Measurements from ENCODE around the gene RBM10. TPM values are rescaled to one million over a fixed set of nuclear protein-coding genes. Genes with fewer than 3 reads are reported as not detected.

The RBM10 gene
- total RNA-seq, 1 experiment from 2014 or later: 56.9 TPM

GRCh38 chrX:47200385-47201150 lies 55.5 kb downstream of the RBM10 start:
- H2AFZ ChIP-seq (ENCODE audit: low read depth, low read length, poor library complexity, severe bottlenecking): no peak overlapping the region
- no peak overlapping the region for H3K9ac ChIP-seq (ENCODE audit: low read length)
- H3K79me2 ChIP-seq (ENCODE audit: insufficient read depth, low read length): peaks cover 55% of the 10 kb centered on the region
- TF ChIP-seq CEBPB (IDR thresholded peaks at IDR 0.05; ENCODE audit: low read depth): no peak
- TF ChIP-seq, protein P1, sequence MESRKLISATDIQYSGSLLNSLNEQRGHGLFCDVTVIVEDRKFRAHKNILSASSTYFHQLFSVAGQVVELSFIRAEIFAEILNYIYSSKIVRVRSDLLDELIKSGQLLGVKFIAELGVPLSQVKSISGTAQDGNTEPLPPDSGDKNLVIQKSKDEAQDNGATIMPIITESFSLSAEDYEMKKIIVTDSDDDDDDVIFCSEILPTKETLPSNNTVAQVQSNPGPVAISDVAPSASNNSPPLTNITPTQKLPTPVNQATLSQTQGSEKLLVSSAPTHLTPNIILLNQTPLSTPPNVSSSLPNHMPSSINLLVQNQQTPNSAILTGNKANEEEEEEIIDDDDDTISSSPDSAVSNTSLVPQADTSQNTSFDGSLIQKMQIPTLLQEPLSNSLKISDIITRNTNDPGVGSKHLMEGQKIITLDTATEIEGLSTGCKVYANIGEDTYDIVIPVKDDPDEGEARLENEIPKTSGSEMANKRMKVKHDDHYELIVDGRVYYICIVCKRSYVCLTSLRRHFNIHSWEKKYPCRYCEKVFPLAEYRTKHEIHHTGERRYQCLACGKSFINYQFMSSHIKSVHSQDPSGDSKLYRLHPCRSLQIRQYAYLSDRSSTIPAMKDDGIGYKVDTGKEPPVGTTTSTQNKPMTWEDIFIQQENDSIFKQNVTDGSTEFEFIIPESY (IDR thresholded peaks at IDR 0.05; ENCODE audit: extremely low read depth, insufficient replicate concordance, low read length): no peak
- TF ChIP-seq POLR2A (IDR thresholded peaks at IDR 0.05; ENCODE audit: borderline replicate concordance, extremely low read depth, insufficient read depth, insufficient read length): no peak
- no peak for TF ChIP-seq JUND (IDR thresholded peaks at IDR 0.05)
- no peak for TF ChIP-seq MAX (IDR thresholded peaks at IDR 0.05)
- TF ChIP-seq TCF7L2 (IDR thresholded peaks at IDR 0.05; ENCODE audit: borderline replicate concordance, extremely low read depth, insufficient read depth, insufficient read length): no peak
- no peak for TF ChIP-seq ZNF274 (IDR thresholded peaks at IDR 0.05; ENCODE audit: low read depth, low read length)
- no peak for TF ChIP-seq CBX3 (IDR thresholded peaks at IDR 0.05; ENCODE audit: low read depth)
- no peak for TF ChIP-seq ZFX (IDR thresholded peaks at IDR 0.05)
- no peak for TF ChIP-seq ELF1 (IDR thresholded peaks at IDR 0.05; ENCODE audit: borderline replicate concordance, low read depth)
- TF ChIP-seq REST (IDR thresholded peaks at IDR 0.05; ENCODE audit: low read depth): no peak
- TF ChIP-seq FOSL1 (IDR thresholded peaks at IDR 0.05; ENCODE audit: low read depth): no peak
- no peak for TF ChIP-seq POLR2AphosphoS5 (IDR thresholded peaks at IDR 0.05; ENCODE audit: low read depth, low read length)
- TF ChIP-seq, protein P2, sequence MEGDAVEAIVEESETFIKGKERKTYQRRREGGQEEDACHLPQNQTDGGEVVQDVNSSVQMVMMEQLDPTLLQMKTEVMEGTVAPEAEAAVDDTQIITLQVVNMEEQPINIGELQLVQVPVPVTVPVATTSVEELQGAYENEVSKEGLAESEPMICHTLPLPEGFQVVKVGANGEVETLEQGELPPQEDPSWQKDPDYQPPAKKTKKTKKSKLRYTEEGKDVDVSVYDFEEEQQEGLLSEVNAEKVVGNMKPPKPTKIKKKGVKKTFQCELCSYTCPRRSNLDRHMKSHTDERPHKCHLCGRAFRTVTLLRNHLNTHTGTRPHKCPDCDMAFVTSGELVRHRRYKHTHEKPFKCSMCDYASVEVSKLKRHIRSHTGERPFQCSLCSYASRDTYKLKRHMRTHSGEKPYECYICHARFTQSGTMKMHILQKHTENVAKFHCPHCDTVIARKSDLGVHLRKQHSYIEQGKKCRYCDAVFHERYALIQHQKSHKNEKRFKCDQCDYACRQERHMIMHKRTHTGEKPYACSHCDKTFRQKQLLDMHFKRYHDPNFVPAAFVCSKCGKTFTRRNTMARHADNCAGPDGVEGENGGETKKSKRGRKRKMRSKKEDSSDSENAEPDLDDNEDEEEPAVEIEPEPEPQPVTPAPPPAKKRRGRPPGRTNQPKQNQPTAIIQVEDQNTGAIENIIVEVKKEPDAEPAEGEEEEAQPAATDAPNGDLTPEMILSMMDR (IDR thresholded peaks at IDR 0.05 in 2 of 3, conservative IDR thresholded peaks at IDR 0.05 in 1 of 3; ENCODE audit: borderline replicate concordance in 1 of 3, insufficient read depth in 1 of 3, low read depth in 2 of 3, low read length in 2 of 3): no peak
- CTCF ChIA-PET: no interaction called here
- no peak overlapping the region for H3K4me3 ChIP-seq (replicated peaks in 1 of 2; ENCODE audit: low read depth in 1 of 2, low read length in 2 of 2)
- H4K20me1 ChIP-seq (ENCODE audit: insufficient read depth): no peaks in the 10 kb centered on the region
- peaks cover 20 to 51% of the 10 kb centered on the region in 2 experiments; a peak in 3 of 4 replicates for H3K36me3 ChIP-seq (ENCODE audit: control insufficient read depth in 1 of 2, insufficient read depth in 2 of 2, low read length in 2 of 2)
- H3K9me3 ChIP-seq (ENCODE audit: control insufficient read depth in 1 of 2, insufficient read depth in 1 of 2, low read depth in 1 of 2, low read length in 2 of 2): no peaks in the 10 kb centered on the region
- RAD21 ChIA-PET (ENCODE audit: low non-redundant PET in 1 of 2, low total read pairs in 2 of 2, uncharacterized antibody in 2 of 2, unreplicated experiment in 2 of 2): no interaction called here
- no peak overlapping the region for H3K27ac ChIP-seq (ENCODE audit: low read depth, low read length)
- no TSS peak for BruUV-seq (replicated peaks)
- peak; percentile 62 for ATAC-seq
- intact Hi-C loops (cut with micrococcal nuclease): no loop called here
- H3K4me1 ChIP-seq (ENCODE audit: control insufficient read depth in 1 of 2, insufficient read depth in 2 of 2, low read length in 2 of 2): 0 out of 4 replicates have a peak, but pooled peaks cover 0 to 2% of the 10 kb centered on the region in 2 experiments
- H3K9me2 ChIP-seq (ENCODE audit: insufficient read depth): no peaks in the 10 kb centered on the region
- POLR2A ChIA-PET: no interaction called here
- no peaks in the 10 kb centered on the region for H3K27me3 ChIP-seq (ENCODE audit: insufficient read depth, low read length)
- no peak for DNase-seq (ENCODE audit: low read depth, low spot score)
- H3K4me2 ChIP-seq (ENCODE audit: low read length): no peak overlapping the region
